Pericardium fibroblast (primary cell): Measurements from ENCODE around the gene BCAS1. TPM values are rescaled to one million over a fixed set of nuclear protein-coding genes. Genes with fewer than 3 reads are reported as not detected.

Experiments used
- total RNA-seq: library from RNA; depleted of rRNA; stranded (reverse); fragments of >200 nt; gene quantifications from 2 replicates; pipeline ENCODE4 v1.2.3, GENCODE V29; 2015

The BCAS1 gene
- 0.17 TPM in 1 of 2 replicates, not detected in the other for total RNA-seq

GRCh38 chr20:54070187-54070987, at the start of gene BCAS1:
TSS of gene BCAS1 (minus strand) at chr20:54070594. CDS start at chr20:54058718, 11,876 bp downstream.

Other genes starting within 250 kb of the BCAS1 start
- not detected in 2 replicates for gene CYP24A1, start 103.4 kb upstream of the BCAS1 start, total RNA-seq
- gene PFDN4, start 137.5 kb upstream of the BCAS1 start, total RNA-seq, result 36.2 and 40.3 TPM in 2 replicates